Kidney tubule cell (primary cell): ENCODE results near the gene DCLK1.
A peak's percentile ranks its signal among the peaks of the same experiment; 100 is the strongest.

Experiments used
- DNase-seq: peaks from one replicate; pipeline ENCODE4 v3.0.0-alpha.2; 2018; ENCODE audit warnings: low spot score

Gene DCLK1

GRCh38 chr13:35826626-35827254 lies 304.4 kb downstream of the DCLK1 start:
- DNase-seq, result no peak

GRCh38 chr13:35824825-35825224 lies 306.4 kb downstream of the DCLK1 start:
- DNase-seq, result no peak

- DNase-seq, result no peak
Measured at GRCh38 chr13:35824395-35824794, 306.8 kb downstream of the DCLK1 start.

- DNase-seq, result no peak
Measured at GRCh38 chr13:35822666-35823065, 308.5 kb downstream of the DCLK1 start.

- peak; percentile 43 for DNase-seq
Measured at GRCh38 chr13:35818633-35819067, 312.5 kb downstream of the DCLK1 start.

GRCh38 chr13:35817642-35818607 lies 313.3 kb downstream of the DCLK1 start:
- no peak for DNase-seq

- no peak for DNase-seq
Measured at GRCh38 chr13:35814605-35815011, 316.6 kb downstream of the DCLK1 start.

GRCh38 chr13:35812736-35813135 lies 318.4 kb downstream of the DCLK1 start:
- DNase-seq, result no peak

GRCh38 chr13:35810321-35810720 lies 320.9 kb downstream of the DCLK1 start:
- DNase-seq, result no peak

- no peak for DNase-seq
Measured at GRCh38 chr13:35808846-35809245, 322.3 kb downstream of the DCLK1 start.

- no peak for DNase-seq
Measured at GRCh38 chr13:35804901-35805300, 326.3 kb downstream of the DCLK1 start.

GRCh38 chr13:35797991-35798390 lies 333.2 kb downstream of the DCLK1 start:
- DNase-seq, result no peak

GRCh38 chr13:35797244-35797643 lies 333.9 kb downstream of the DCLK1 start:
- DNase-seq, result no peak

- no peak for DNase-seq
Measured at GRCh38 chr13:35796623-35797022, 334.6 kb downstream of the DCLK1 start.

GRCh38 chr13:35794734-35795389 lies 336.3 kb downstream of the DCLK1 start:
- no peak for DNase-seq

- DNase-seq, result no peak
Measured at GRCh38 chr13:35793823-35794222, 337.4 kb downstream of the DCLK1 start.

- DNase-seq, result no peak
Measured at GRCh38 chr13:35792911-35793310, 338.3 kb downstream of the DCLK1 start.

- DNase-seq, result no peak
Measured at GRCh38 chr13:35792021-35792420, 339.2 kb downstream of the DCLK1 start.

- no peak for DNase-seq
Measured at GRCh38 chr13:35791184-35791851, 339.9 kb downstream of the DCLK1 start.

GRCh38 chr13:35789335-35790165 lies 341.6 kb downstream of the DCLK1 start:
- peak; percentile 50 for DNase-seq

GRCh38 chr13:35787937-35788336 lies 343.2 kb downstream of the DCLK1 start:
- DNase-seq, result no peak
